Liver (tissue), 9 donors: ENCODE measurements around the gene CAMSAP3. TPM values are rescaled to one million over a fixed set of nuclear protein-coding genes. Genes with fewer than 3 reads are reported as not detected.

Experiments
- DNase-seq: peaks from one replicate; pipeline ENCODE4 v3.0.0-alpha.2; 2017; ENCODE audit warnings: low spot score
- H3K27ac ChIP-seq, 2 donors: one replicate each; pipeline ENCODE4 v1.7.0; 2013; ENCODE audit warnings: inconsistent platforms in 2 of 2, low read length in 2 of 2, control low read depth in 1 of 2, low read depth in 1 of 2, mild to moderate bottlenecking in 1 of 2
- H3K27me3 ChIP-seq, 4 donors: one replicate each; pipeline versions ENCODE4 v1.6.1 to v1.7.0; 2013; ENCODE audit warnings: low read length in 3 of 4, inconsistent platforms in 1 of 4, mild to moderate bottlenecking in 1 of 4, moderate library complexity in 1 of 4; ENCODE audit not compliant: control insufficient read depth in 4 of 4, insufficient read depth in 4 of 4
- H3K36me3 ChIP-seq, 4 donors: one replicate each; pipeline versions ENCODE4 v1.6.1 to v1.7.0; 2013; ENCODE audit warnings: low read length in 3 of 4, mild to moderate bottlenecking in 3 of 4, low read depth in 1 of 4, moderate library complexity in 1 of 4; ENCODE audit not compliant: control insufficient read depth in 4 of 4, insufficient read depth in 3 of 4
- H3K4me1 ChIP-seq, 4 donors: one replicate each; pipeline versions ENCODE4 v1.6.1 to v1.7.0; 2013; ENCODE audit warnings: low read length in 3 of 4, mild to moderate bottlenecking in 3 of 4, moderate library complexity in 1 of 4; ENCODE audit not compliant: control insufficient read depth in 4 of 4, insufficient read depth in 4 of 4
- H3K4me3 ChIP-seq, 3 donors: one replicate each; pipeline versions ENCODE4 v1.6.1 to v1.7.0; 2013; ENCODE audit warnings: low read length in 3 of 3, control low read depth in 1 of 3, low read depth in 1 of 3, mild to moderate bottlenecking in 1 of 3
- H3K9ac ChIP-seq, 2 donors: one replicate each; pipeline ENCODE4 v1.7.0; 2013; ENCODE audit warnings: low read length in 2 of 2, mild to moderate bottlenecking in 2 of 2, moderate library complexity in 2 of 2, control low read depth in 1 of 2, low read depth in 1 of 2
- H3K9me3 ChIP-seq, 4 donors: one replicate each; pipeline versions ENCODE4 v1.6.1 to v1.7.0; 2013; ENCODE audit warnings: low read length in 3 of 4; ENCODE audit not compliant: control insufficient read depth in 4 of 4
- ATF3 ChIP-seq: IDR thresholded peaks from 2 replicates; pipeline ENCODE4 v1.6.1; 2016; ENCODE audit warnings: antibody characterized with exemption
- EGR1 ChIP-seq, 2 donors: IDR thresholded peaks; 2 replicates each; pipeline ENCODE4 v1.6.1; 2016 to 2018; ENCODE audit warnings: antibody characterized with exemption in 2 of 2, low read depth in 2 of 2
- GABPA ChIP-seq, 2 donors: IDR thresholded peaks in 1 of 2; conservative IDR thresholded peaks in 1 of 2; 2 replicates each; pipeline ENCODE4 v1.6.1; 2016; ENCODE audit warnings: antibody characterized with exemption in 2 of 2, mild to moderate bottlenecking in 1 of 2, moderate library complexity in 1 of 2
- HNF4G ChIP-seq: IDR thresholded peaks from 2 replicates; pipeline ENCODE4 v1.6.1; 2016; ENCODE audit warnings: antibody characterized with exemption
- JUND ChIP-seq, 2 donors: IDR thresholded peaks; 2 replicates each; pipeline ENCODE4 v1.6.1; 2016; ENCODE audit warnings: antibody characterized with exemption in 2 of 2
- NR2F2 ChIP-seq: IDR thresholded peaks from 2 replicates; pipeline ENCODE4 v1.6.1; 2016; ENCODE audit warnings: antibody characterized with exemption
- RAD21 ChIP-seq, 2 donors: IDR thresholded peaks; 2 replicates each; pipeline ENCODE4 v1.6.1; 2016; ENCODE audit warnings: antibody characterized with exemption in 2 of 2, mild to moderate bottlenecking in 2 of 2
- REST ChIP-seq: IDR thresholded peaks from 2 replicates; pipeline ENCODE4 v1.6.1; 2016; ENCODE audit warnings: antibody characterized with exemption, mild to moderate bottlenecking
- RXRA ChIP-seq, 2 donors: IDR thresholded peaks; 2 replicates each; pipeline ENCODE4 v1.6.1; 2017 to 2018; ENCODE audit warnings: antibody characterized with exemption in 2 of 2, mild to moderate bottlenecking in 1 of 2
- SP1 ChIP-seq: IDR thresholded peaks from 2 replicates; pipeline ENCODE4 v1.6.1; 2018; ENCODE audit warnings: antibody characterized with exemption, mild to moderate bottlenecking
- WGBS: extraction: QIAGEN DNeasy Blood & Tissue Kit; methylation state at CpG from one replicate; pipeline ENCODE4 v1.1.7; 2013; 5-methylcytosine and 5-hydroxymethylcytosine counted together
- polyA plus RNA-seq, 2 donors: library from polyadenylated mRNA; stranded (reverse) in 1 of 2; unstranded in 1 of 2; fragments of 200-250 nt in 1 of 2; fragments of >200 nt in 1 of 2; fragmentation: Nextera tagmentation in 1 of 2; extraction: Ambion mirVana in 1 of 2; gene quantifications; one replicate each; pipeline versions ENCODE4 v1.2.1 to v1.2.3, GENCODE V29; 2013 to 2015
- total RNA-seq, 2 donors: library from RNA; depleted of rRNA; stranded (reverse); fragments of >200 nt; gene quantifications; one replicate each; pipeline ENCODE4 v1.2.3, GENCODE V29; 2014
- donor health status: healthy.
- donor health status: healthy.
- donor health status: healthy.
- donor health status: healthy.
- donor health status: healthy.

The CAMSAP3 gene
- total and polyA plus RNA-seq, 4 donors: 4.4 to 19.1 (median 9.8) TPM

- peak; percentile 81 to 97 for TF ChIP-seq GABPA (IDR thresholded peaks at IDR 0.05 in 1 of 2, conservative IDR thresholded peaks at IDR 0.05 in 1 of 2)
- peak; percentile 99 for TF ChIP-seq SP1
- TF ChIP-seq HNF4G: no peak
These were observed 33.8 kb downstream of the CAMSAP3 start, which contains the start of the genes PET100 and XAB2 (continued) for GRCh38 chr19:7629347-7630054.

- no peak for DNase-seq
- H3K27me3 ChIP-seq: no peaks in the 10 kb centered on the region
- no peaks in the 10 kb centered on the region for H3K9me3 ChIP-seq
- no peak overlapping the region for H3K4me3 ChIP-seq
- TF ChIP-seq JUND (IDR thresholded peaks at IDR 0.05) (no peak), NR2F2 (no peak), RXRA (IDR thresholded peaks at IDR 0.05) (no peak), RAD21 (IDR thresholded peaks at IDR 0.05) (no peak), GABPA (IDR thresholded peaks at IDR 0.05 in 1 of 2, conservative IDR thresholded peaks at IDR 0.05 in 1 of 2) (no peak)
- WGBS: 94% methylated on average over 12 of the region's 12 CpGs
- no peak overlapping the region for H3K9ac ChIP-seq
- peaks cover 0 to 11% (median 3%) of the 10 kb centered on the region in 4 donors for H3K36me3 ChIP-seq
- H3K27ac ChIP-seq: no peak overlapping the region
- peaks cover 14 to 50% (median 33%) of the 10 kb centered on the region in 4 donors for H3K4me1 ChIP-seq
These were observed 35.9 kb downstream of the CAMSAP3 start for GRCh38 chr19:7631577-7631976.

DNA sequence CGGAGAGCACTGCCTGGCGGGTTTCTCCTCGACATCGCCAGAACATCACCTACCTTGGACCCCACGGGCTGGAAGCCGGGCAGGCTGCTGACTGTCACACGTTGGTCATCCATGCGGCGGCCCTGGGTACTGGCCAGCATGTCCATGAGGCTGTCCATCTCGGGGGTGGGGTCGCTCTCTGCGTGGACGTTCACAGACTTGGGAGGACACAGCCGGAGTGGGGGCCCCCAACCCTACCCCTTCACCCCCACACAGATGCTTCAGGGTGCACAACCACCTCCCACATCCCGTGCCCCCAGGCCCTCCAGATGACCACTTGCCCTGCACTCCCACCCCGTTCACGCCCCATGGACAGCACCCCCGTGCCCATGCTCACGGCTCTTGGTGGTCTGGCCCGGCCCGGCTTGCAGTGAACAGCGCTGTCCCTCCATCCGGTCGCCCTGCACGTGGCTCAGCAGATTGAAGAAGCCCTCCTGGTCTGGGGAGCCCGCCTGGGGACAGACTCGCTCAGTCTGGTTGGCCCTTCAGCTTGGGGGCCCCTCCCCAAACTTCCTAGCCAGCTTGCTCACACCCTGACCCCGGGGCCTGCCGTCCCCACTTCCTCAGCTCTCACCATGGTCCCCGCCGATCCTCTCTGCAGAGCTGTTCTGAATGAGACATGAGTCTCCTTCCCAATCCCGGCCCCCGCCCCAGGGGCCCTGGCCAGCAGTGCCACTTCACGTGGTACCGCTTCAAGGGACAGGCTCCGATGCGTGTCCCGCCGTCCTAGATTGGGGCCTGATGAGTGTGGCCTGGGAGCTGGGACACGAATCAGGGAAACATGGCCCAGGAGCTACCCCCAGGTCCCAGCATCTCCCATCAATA is 36.9 kb downstream of the CAMSAP3 start:
- DNase-seq: no peak
- no peaks in the 10 kb centered on the region for H3K9me3 ChIP-seq
- no peak overlapping the region for H3K4me3 ChIP-seq
- no peak for TF ChIP-seq ATF3
- TF ChIP-seq EGR1 (IDR thresholded peaks at IDR 0.05; ENCODE audit: low read depth in 2 of 2): no peak
- TF ChIP-seq REST: no peak
- H3K9ac ChIP-seq: no peak overlapping the region
- peaks cover 15 to 48% (median 37%) of the 10 kb centered on the region in 4 donors for H3K4me1 ChIP-seq
- WGBS: 94% methylated on average over 40 of the region's 40 CpGs
- H3K27me3 ChIP-seq: no peaks in the 10 kb centered on the region
- no peak overlapping the region for H3K27ac ChIP-seq
- H3K36me3 ChIP-seq: peaks cover 0 to 6% (median 0%) of the 10 kb centered on the region in 4 donors
